ENCODE measurements around the gene PRKCZ. TPM values are rescaled to one million over a fixed set of nuclear protein-coding genes. Genes with fewer than 3 reads are reported as not detected.
"Not testable (repeated sequence)": the region's sequence is repeated elsewhere in the genome, so short reads cannot be mapped to it uniquely, and the experiment has no call there.

PRKCZ gene
- total RNA-seq, 1 experiment from 2014 or later: 96.8 TPM

GRCh38 chr1:2106659-2107405 lies 56.6 kb downstream of the PRKCZ start:
- in situ Hi-C loops (cut with HindIII; ENCODE audit: low sequenced_read_pairs): no loop called here
- no peak for DNase-seq (ENCODE audit: low spot score)

GRCh38 chr1:2107586-2108212 lies 57.5 kb downstream of the PRKCZ start:
- no peak for DNase-seq (ENCODE audit: low spot score)
- in situ Hi-C loops (cut with HindIII; ENCODE audit: low sequenced_read_pairs): no loop called here

- DNase-seq (ENCODE audit: low spot score): peak; percentile 81
- in situ Hi-C loops (cut with HindIII; ENCODE audit: low sequenced_read_pairs): no loop called here
Observed at GRCh38 chr1:2108213-2108876, 58.1 kb downstream of the PRKCZ start.

- in situ Hi-C loops (cut with HindIII; ENCODE audit: low sequenced_read_pairs): no loop called here
Observed at GRCh38 chr1:2108877-2109580, 58.8 kb downstream of the PRKCZ start.

GRCh38 chr1:2109581-2110021 lies 59.4 kb downstream of the PRKCZ start:
- DNase-seq (ENCODE audit: low spot score): no peak
- in situ Hi-C loops (cut with HindIII; ENCODE audit: low sequenced_read_pairs): no loop called here

More at GRCh38 chr1:2108877-2109580, 58.8 kb downstream of the PRKCZ start:
- no peak for DNase-seq (ENCODE audit: low spot score)

- in situ Hi-C loops (cut with HindIII; ENCODE audit: low sequenced_read_pairs): no loop called here
- no peak for DNase-seq (ENCODE audit: low spot score)
Observed at GRCh38 chr1:2110191-2110737, 60.1 kb downstream of the PRKCZ start.

- DNase-seq (ENCODE audit: low spot score): no peak
- in situ Hi-C loops (cut with HindIII; ENCODE audit: low sequenced_read_pairs): no loop called here
Observed at GRCh38 chr1:2110738-2111673, 60.8 kb downstream of the PRKCZ start.

GRCh38 chr1:2111674-2112035 lies 61.4 kb downstream of the PRKCZ start:
- DNase-seq (ENCODE audit: low spot score): no peak
- in situ Hi-C loops (cut with HindIII; ENCODE audit: low sequenced_read_pairs): no loop called here

GRCh38 chr1:2112280-2112701 lies 62.1 kb downstream of the PRKCZ start:
- DNase-seq (ENCODE audit: low spot score): no peak
- in situ Hi-C loops (cut with HindIII; ENCODE audit: low sequenced_read_pairs): no loop called here

GRCh38 chr1:2113620-2114135 lies 63.5 kb downstream of the PRKCZ start:
- DNase-seq (ENCODE audit: low spot score): no peak
- in situ Hi-C loops (cut with HindIII; ENCODE audit: low sequenced_read_pairs): no loop called here

GRCh38 chr1:2114635-2115007 lies 64.4 kb downstream of the PRKCZ start:
- DNase-seq (ENCODE audit: low spot score); in situ Hi-C loops (cut with HindIII; ENCODE audit: low sequenced_read_pairs): not testable (repeated sequence)

- in situ Hi-C loops (cut with HindIII; ENCODE audit: low sequenced_read_pairs): no loop called here
- no peak for DNase-seq (ENCODE audit: low spot score)
Observed at GRCh38 chr1:2115008-2115641, 64.9 kb downstream of the PRKCZ start.

GRCh38 chr1:2115702-2116341 lies 65.6 kb downstream of the PRKCZ start:
- in situ Hi-C loops (cut with HindIII; ENCODE audit: low sequenced_read_pairs): no loop called here
- DNase-seq (ENCODE audit: low spot score): peak; percentile 70

- in situ Hi-C loops (cut with HindIII; ENCODE audit: low sequenced_read_pairs): no loop called here
- DNase-seq (ENCODE audit: low spot score): no peak
Observed at GRCh38 chr1:2119886-2120285, 69.7 kb downstream of the PRKCZ start.

GRCh38 chr1:2121101-2121691 lies 71.0 kb downstream of the PRKCZ start:
- in situ Hi-C loops (cut with HindIII; ENCODE audit: low sequenced_read_pairs): no loop called here
- DNase-seq (ENCODE audit: low spot score): no peak

GRCh38 chr1:2121794-2122193 lies 71.6 kb downstream of the PRKCZ start:
- DNase-seq (ENCODE audit: low spot score); in situ Hi-C loops (cut with HindIII; ENCODE audit: low sequenced_read_pairs): not testable (repeated sequence)
